ENCODE measurements around the gene RBM20. TPM values are rescaled to one million over a fixed set of nuclear protein-coding genes. Genes with fewer than 3 reads are reported as not detected.
A peak's percentile ranks its signal among the peaks of the same experiment; 100 is the strongest.

Gene RBM20
- total RNA-seq, 1 donor from 2014 or later, result 0.32 TPM

GRCh38 chr10:110867807-110868465, 223.8 kb downstream of the RBM20 start:
- Histone ChIP-seq H3K9ac (no peak overlapping the region), H3K4me3 (no peak overlapping the region), H2AFZ (replicated peaks) (peak overlapping the region; percentile 58), H3K4me2 (no peak overlapping the region), H3K79me2 (ENCODE audit: low read depth) (peaks cover 4% of the 10 kb centered on the region), H3K27me3 (no peaks in the 10 kb centered on the region), H3K4me1 (peaks cover 43% of the 10 kb centered on the region), H4K20me1 (ENCODE audit: low read depth) (peaks cover 3% of the 10 kb centered on the region), H3K36me3 (no peaks in the 10 kb centered on the region), H3K27ac (no peak overlapping the region), H3K9me3 (ENCODE audit: low read depth) (no peaks in the 10 kb centered on the region), H3F3A (ENCODE audit: low read depth) (peaks cover 23% of the 10 kb centered on the region)
- no peaks in the 10 kb centered on the region for H3K36me3 Mint-ChIP-seq
- H3K4me3 Mint-ChIP-seq, result no peak overlapping the region
- no peaks in the 10 kb centered on the region for H3K9me3 Mint-ChIP-seq
- peaks cover 2% of the 10 kb centered on the region for H3K27me3 Mint-ChIP-seq (ENCODE audit: insufficient read depth, low read depth)
- TF ChIP-seq CTCF (IDR thresholded peaks at IDR 0.05) (no peak), EZH2 (IDR thresholded peaks at IDR 0.05) (no peak), EZH2phosphoT487 (IDR thresholded peaks at IDR 0.05) (no peak)
- DNase-seq (ENCODE audit: low spot score), result no peak
- H3K4me1 Mint-ChIP-seq, result peaks cover 56% of the 10 kb centered on the region
- H3K27ac Mint-ChIP-seq, result peak overlapping the region; percentile 61

GRCh38 chr10:110868981-110869380, 224.8 kb downstream of the RBM20 start:
- no peaks in the 10 kb centered on the region for H3K9me3 Mint-ChIP-seq
- H3K27ac Mint-ChIP-seq, result no peak overlapping the region
- Histone ChIP-seq H3K27ac (no peak overlapping the region), H3K4me2 (no peak overlapping the region), H3K4me1 (peaks cover 49% of the 10 kb centered on the region), H3K9ac (no peak overlapping the region), H4K20me1 (ENCODE audit: low read depth) (peaks cover 13% of the 10 kb centered on the region), H3K4me3 (no peak overlapping the region), H3K9me3 (ENCODE audit: low read depth) (no peaks in the 10 kb centered on the region), H3K27me3 (no peaks in the 10 kb centered on the region), H3K36me3 (no peaks in the 10 kb centered on the region), H3F3A (ENCODE audit: low read depth) (peaks cover 27% of the 10 kb centered on the region), H3K79me2 (ENCODE audit: low read depth) (peaks cover 14% of the 10 kb centered on the region), H2AFZ (replicated peaks) (no peak overlapping the region)
- H3K4me3 Mint-ChIP-seq, result no peak overlapping the region
- no peaks in the 10 kb centered on the region for H3K36me3 Mint-ChIP-seq
- peaks cover 4% of the 10 kb centered on the region for H3K27me3 Mint-ChIP-seq (ENCODE audit: insufficient read depth, low read depth)
- DNase-seq (ENCODE audit: low spot score), result no peak
- peaks cover 56% of the 10 kb centered on the region for H3K4me1 Mint-ChIP-seq
- TF ChIP-seq CTCF (IDR thresholded peaks at IDR 0.05) (no peak), EZH2phosphoT487 (IDR thresholded peaks at IDR 0.05) (no peak), EZH2 (IDR thresholded peaks at IDR 0.05) (no peak)

- peaks cover 33% of the 10 kb centered on the region for H3K79me2 ChIP-seq (ENCODE audit: low read depth)
- peak overlapping the region; percentile 5 for H3K4me3 ChIP-seq
- H3K27ac ChIP-seq, result peak overlapping the region; percentile 40
- H4K20me1 ChIP-seq (ENCODE audit: low read depth), result peaks cover 28% of the 10 kb centered on the region
- H3K4me2 ChIP-seq, result peak overlapping the region; percentile 57
- H3K4me3 Mint-ChIP-seq, result peak overlapping the region; percentile 94
- H3K9me3 Mint-ChIP-seq, result no peaks in the 10 kb centered on the region
- H3K9me3 ChIP-seq (ENCODE audit: low read depth), result no peaks in the 10 kb centered on the region
- peak overlapping the region; percentile 68 for H3K27ac Mint-ChIP-seq
- H3K4me1 ChIP-seq, result peaks cover 42% of the 10 kb centered on the region
- no peaks in the 10 kb centered on the region for H3K36me3 Mint-ChIP-seq
- no peak overlapping the region for H3K9ac ChIP-seq
- peaks cover 27% of the 10 kb centered on the region for H3F3A ChIP-seq (ENCODE audit: low read depth)
- H2AFZ ChIP-seq (replicated peaks), result peak overlapping the region; percentile 28
- peaks cover 4% of the 10 kb centered on the region for H3K27me3 Mint-ChIP-seq (ENCODE audit: insufficient read depth, low read depth)
- peaks cover 41% of the 10 kb centered on the region for H3K4me1 Mint-ChIP-seq
- no peaks in the 10 kb centered on the region for H3K27me3 ChIP-seq
- no peak for TF ChIP-seq EZH2 (IDR thresholded peaks at IDR 0.05)
- no peak for TF ChIP-seq EZH2phosphoT487 (IDR thresholded peaks at IDR 0.05)
- no peak for TF ChIP-seq CTCF (IDR thresholded peaks at IDR 0.05)
- peaks cover 2% of the 10 kb centered on the region for H3K36me3 ChIP-seq
- DNase-seq (ENCODE audit: low spot score), result peak; percentile 17
Measured at GRCh38 chr10:110870823-110871297, 226.7 kb downstream of the RBM20 start.

Data from neural progenitor cell (in vitro differentiated cells).